Hepatocyte (in vitro differentiated cells): ENCODE measurements around the gene ARHGAP18. TPM values are rescaled to one million over a fixed set of nuclear protein-coding genes. Genes with fewer than 3 reads are reported as not detected.

Experiments used
- DNase-seq: peaks from one replicate; pipeline ENCODE4 v3.0.0-alpha.2; 2016; ENCODE audit warnings: low spot score
- H2AFZ ChIP-seq: fragments of 200-600 bp; sonication (generic); 2 replicates; pipeline ENCODE4 v1.6.0; 2016; ENCODE audit warnings: antibody characterized with exemption, mild to moderate bottlenecking
- H3K27ac ChIP-seq: fragments of 200-600 bp; sonication (generic); 2 replicates; pipeline ENCODE4 v1.5.1; 2016; ENCODE audit warnings: mild to moderate bottlenecking
- H3K27me3 ChIP-seq: fragments of 200-600 bp; sonication (generic); 2 replicates; pipeline ENCODE4 v1.6.1; 2016
- H3K36me3 ChIP-seq: fragments of 200-600 bp; sonication (generic); replicated peaks from 2 replicates; pipeline ENCODE4 v1.5.1; 2016; ENCODE audit warnings: low read depth; ENCODE audit not compliant: insufficient read depth
- H3K4me1 ChIP-seq: fragments of 200-600 bp; sonication (generic); 2 replicates; pipeline ENCODE4 v1.5.1; 2016; ENCODE audit warnings: mild to moderate bottlenecking, moderate library complexity; ENCODE audit not compliant: insufficient read depth
- H3K4me2 ChIP-seq: fragments of 200-600 bp; sonication (generic); 2 replicates; pipeline ENCODE4 v1.6.0; 2016
- H3K4me3 ChIP-seq: fragments of 200-600 bp; sonication (generic); 2 replicates; pipeline ENCODE4 v1.5.1; 2016; ENCODE audit warnings: mild to moderate bottlenecking
- H3K79me2 ChIP-seq: fragments of 200-600 bp; sonication (generic); 2 replicates; pipeline ENCODE4 v1.6.0; 2017; ENCODE audit warnings: mild to moderate bottlenecking
- H3K9me2 ChIP-seq: fragments of 200-600 bp; sonication (generic); replicated peaks from 2 replicates; pipeline ENCODE4 v1.6.0; 2017; ENCODE audit warnings: mild to moderate bottlenecking; ENCODE audit not compliant: insufficient read depth
- H3K9me3 ChIP-seq: fragments of 200-600 bp; sonication (generic); 2 replicates; pipeline ENCODE4 v1.5.1; 2016; ENCODE audit warnings: low read depth, mild to moderate bottlenecking
- H4K20me1 ChIP-seq: fragments of 200-600 bp; sonication (generic); 2 replicates; pipeline ENCODE4 v1.6.0; 2016; ENCODE audit warnings: mild to moderate bottlenecking; ENCODE audit not compliant: insufficient read depth, poor library complexity, severe bottlenecking
- EZH2 ChIP-seq: fragments of 200-600 bp; sonication (generic); IDR thresholded peaks from 2 replicates; pipeline ENCODE4 v1.6.1; 2016; ENCODE audit warnings: antibody characterized with exemption, mild to moderate bottlenecking, borderline replicate concordance
- EZH2phosphoT487 ChIP-seq: fragments of 200-600 bp; sonication (generic); IDR thresholded peaks from one replicate; pipeline ENCODE4 v1.6.1; 2018; ENCODE audit warnings: antibody characterized with exemption, mild to moderate bottlenecking, low read depth, moderate library complexity; ENCODE audit not compliant: unreplicated experiment, severe bottlenecking
- WGBS: methylation state at CpG from one replicate; pipeline ENCODE4 v1.1.6; 2016; ENCODE audit warnings: low lambda C conversion rate; ENCODE audit errors: missing lambda C conversion rate; 5-methylcytosine and 5-hydroxymethylcytosine counted together
- polyA plus RNA-seq: library from polyadenylated mRNA; unstranded; fragments of >200 nt; fragmentation: Nextera tagmentation; extraction: Ambion mirVana; gene quantifications from 2 replicates; pipeline ENCODE4 v1.2.1, GENCODE V29; 2016
- total RNA-seq: library from RNA; depleted of rRNA; stranded (reverse); fragments of >200 nt; gene quantifications from 2 replicates; pipeline ENCODE4 v1.2.3, GENCODE V29; 2014
- TF ChIP-seq, protein P1 (sequence below): fragments of 200-600 bp; sonication (generic); IDR thresholded peaks from 2 replicates; pipeline ENCODE4 v1.5.1; 2016; ENCODE audit warnings: antibody characterized with exemption, mild to moderate bottlenecking; ENCODE audit not compliant: poor library complexity

The ARHGAP18 gene
- total and polyA plus RNA-seq, 2 experiments from 2014 or later: 14.7 to 34.8 TPM

DNA sequence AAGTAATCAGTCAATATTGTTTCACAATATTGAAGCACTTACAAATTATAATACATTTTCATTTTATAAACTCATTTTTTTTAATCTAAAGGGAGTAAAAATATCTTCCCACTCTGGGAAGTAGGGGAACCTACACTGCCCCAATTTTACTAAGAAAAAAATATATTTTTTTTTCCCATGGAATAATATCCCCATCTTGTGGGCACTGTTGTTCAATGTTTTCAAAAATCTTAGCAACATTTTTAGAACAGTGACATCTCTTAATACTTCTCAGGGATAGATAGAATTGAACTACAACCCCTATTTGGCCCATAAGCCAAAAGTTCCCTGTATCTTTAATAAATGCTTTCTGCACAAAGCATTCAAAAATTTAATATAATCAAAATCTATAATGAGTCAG lies 42.9 kb downstream of the ARHGAP18 start:
- Histone ChIP-seq H3K9me3 (no peaks in the 10 kb centered on the region), H3K4me3 (no peak overlapping the region), H3K9me2 (no peaks in the 10 kb centered on the region), H3K27me3 (no peaks in the 10 kb centered on the region), H4K20me1 (no peaks in the 10 kb centered on the region), H3K4me1 (peaks cover 19% of the 10 kb centered on the region), H3K36me3 (no peaks in the 10 kb centered on the region), H3K79me2 (peaks cover 70% of the 10 kb centered on the region), H2AFZ (no peak overlapping the region), H3K27ac (no peak overlapping the region), H3K4me2 (no peak overlapping the region)
- no peak for DNase-seq
- TF ChIP-seq, protein P1, sequence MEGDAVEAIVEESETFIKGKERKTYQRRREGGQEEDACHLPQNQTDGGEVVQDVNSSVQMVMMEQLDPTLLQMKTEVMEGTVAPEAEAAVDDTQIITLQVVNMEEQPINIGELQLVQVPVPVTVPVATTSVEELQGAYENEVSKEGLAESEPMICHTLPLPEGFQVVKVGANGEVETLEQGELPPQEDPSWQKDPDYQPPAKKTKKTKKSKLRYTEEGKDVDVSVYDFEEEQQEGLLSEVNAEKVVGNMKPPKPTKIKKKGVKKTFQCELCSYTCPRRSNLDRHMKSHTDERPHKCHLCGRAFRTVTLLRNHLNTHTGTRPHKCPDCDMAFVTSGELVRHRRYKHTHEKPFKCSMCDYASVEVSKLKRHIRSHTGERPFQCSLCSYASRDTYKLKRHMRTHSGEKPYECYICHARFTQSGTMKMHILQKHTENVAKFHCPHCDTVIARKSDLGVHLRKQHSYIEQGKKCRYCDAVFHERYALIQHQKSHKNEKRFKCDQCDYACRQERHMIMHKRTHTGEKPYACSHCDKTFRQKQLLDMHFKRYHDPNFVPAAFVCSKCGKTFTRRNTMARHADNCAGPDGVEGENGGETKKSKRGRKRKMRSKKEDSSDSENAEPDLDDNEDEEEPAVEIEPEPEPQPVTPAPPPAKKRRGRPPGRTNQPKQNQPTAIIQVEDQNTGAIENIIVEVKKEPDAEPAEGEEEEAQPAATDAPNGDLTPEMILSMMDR: peak; percentile 22
- no peak for TF ChIP-seq EZH2phosphoT487
- TF ChIP-seq EZH2: no peak

DNA sequence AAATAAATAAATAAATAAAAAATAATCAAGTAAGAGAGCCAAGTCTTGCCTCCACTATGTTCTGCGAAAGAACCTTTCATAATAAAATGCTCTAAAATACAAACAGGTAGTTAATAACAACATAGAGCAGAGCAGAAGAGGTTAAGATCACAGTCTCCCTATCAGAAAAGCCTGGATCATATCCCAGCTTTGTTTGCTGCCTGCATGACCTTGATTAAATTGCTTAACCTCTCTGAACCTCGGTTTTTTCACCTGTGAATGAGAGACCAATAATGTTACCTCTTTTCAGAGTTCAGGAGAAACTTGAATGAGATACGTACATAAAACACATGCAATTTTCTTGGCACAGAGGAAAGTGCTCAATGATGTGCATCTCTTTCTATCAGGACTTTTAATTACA lies 44.4 kb downstream of the ARHGAP18 start:
- H4K20me1 ChIP-seq: no peaks in the 10 kb centered on the region

DNA sequence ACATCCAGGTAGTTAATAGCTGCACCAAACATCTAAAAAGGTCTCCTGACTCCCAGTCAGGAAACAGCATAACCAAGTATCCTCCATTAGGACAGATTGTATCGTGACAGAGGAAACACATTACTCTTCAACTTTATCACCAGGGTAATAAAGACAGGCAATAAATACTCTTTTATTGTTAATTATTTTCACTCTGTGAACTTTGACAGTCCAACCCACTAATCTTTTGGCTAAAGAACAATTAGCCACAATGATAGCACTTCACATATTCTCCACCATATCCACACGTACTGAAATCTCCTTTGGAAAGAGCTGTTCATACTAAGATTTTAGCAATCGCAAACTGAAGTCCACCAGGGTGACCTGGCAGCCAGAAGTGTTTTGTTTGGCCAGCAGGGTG lies 46.4 kb downstream of the ARHGAP18 start:
- DNase-seq: no peak
- peaks cover 59% of the 10 kb centered on the region for H3K79me2 ChIP-seq
- peak overlapping the region; percentile 36 for H3K4me2 ChIP-seq
- 57% methylated on average over 3 of the region's 3 CpGs for WGBS
- peak overlapping the region; percentile 66 for H3K27ac ChIP-seq
- peaks cover 21% of the 10 kb centered on the region for H3K4me1 ChIP-seq
- H3K27me3 ChIP-seq: no peaks in the 10 kb centered on the region
- H3K9me2 ChIP-seq: no peaks in the 10 kb centered on the region
- no peaks in the 10 kb centered on the region for H3K9me3 ChIP-seq
- H3K4me3 ChIP-seq: no peak overlapping the region
- H3K36me3 ChIP-seq: no peaks in the 10 kb centered on the region
- H4K20me1 ChIP-seq: no peaks in the 10 kb centered on the region
- no peak overlapping the region for H2AFZ ChIP-seq
- TF ChIP-seq EZH2phosphoT487 (no peak), EZH2 (no peak)
- TF ChIP-seq, protein P1: no peak

More for the DNA sequence above, 44.4 kb downstream of the ARHGAP18 start:
- Histone ChIP-seq H3K9me3 (no peaks in the 10 kb centered on the region), H3K4me2 (no peak overlapping the region), H3K27ac (no peak overlapping the region), H3K36me3 (no peaks in the 10 kb centered on the region), H3K4me3 (no peak overlapping the region), H3K9me2 (no peaks in the 10 kb centered on the region), H2AFZ (no peak overlapping the region), H3K27me3 (no peaks in the 10 kb centered on the region), H3K79me2 (peaks cover 62% of the 10 kb centered on the region), H3K4me1 (peaks cover 21% of the 10 kb centered on the region)
- no peak for DNase-seq
- WGBS: 82% methylated on average over 3 of the region's 3 CpGs
- no peak for TF ChIP-seq EZH2phosphoT487
- no peak for TF ChIP-seq EZH2
- TF ChIP-seq, protein P1: no peak

DNA sequence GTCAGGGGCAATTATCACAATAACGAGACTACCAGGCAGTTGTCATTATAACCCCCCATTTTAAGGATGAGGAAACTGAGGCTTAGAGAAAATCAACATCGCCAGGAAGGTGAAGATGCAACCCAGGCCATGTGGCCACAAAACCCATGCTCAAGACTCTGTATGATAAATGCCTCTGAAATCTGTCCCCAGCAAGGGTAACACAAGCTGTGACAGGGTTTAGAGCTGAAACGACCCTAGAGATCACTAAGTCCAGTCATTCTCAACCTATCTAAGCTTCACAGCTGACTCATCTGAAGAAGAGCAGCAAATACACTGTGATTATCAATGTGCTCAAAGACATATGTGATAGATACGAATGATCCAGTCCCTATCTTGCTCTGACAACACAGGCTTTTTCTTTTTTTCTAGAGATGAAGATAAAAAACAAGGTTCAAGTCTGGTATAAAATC lies 47.0 kb downstream of the ARHGAP18 start:
- Histone ChIP-seq H3K9me3 (no peaks in the 10 kb centered on the region), H3K36me3 (no peaks in the 10 kb centered on the region), H4K20me1 (no peaks in the 10 kb centered on the region), H3K4me3 (no peak overlapping the region), H3K9me2 (no peaks in the 10 kb centered on the region), H3K4me2 (no peak overlapping the region), H3K79me2 (peaks cover 62% of the 10 kb centered on the region), H2AFZ (no peak overlapping the region), H3K4me1 (peaks cover 20% of the 10 kb centered on the region), H3K27ac (peak overlapping the region; percentile 58), H3K27me3 (no peaks in the 10 kb centered on the region)
- 76% methylated on average over 4 of the region's 4 CpGs for WGBS
- TF ChIP-seq, protein P1: no peak
- TF ChIP-seq EZH2 (no peak), EZH2phosphoT487 (no peak)
- DNase-seq: no peak
